AG04450 (cell line): ENCODE data around the gene C1orf35. TPM values are rescaled to one million over a fixed set of nuclear protein-coding genes. Genes with fewer than 3 reads are reported as not detected.

ENCODE experiments used
- CTCF ChIA-PET: fragments of 300-600, 350-600 bp; formaldehyde crosslinking; extraction: SDS; loops from one replicate; lab custom pipeline; 2022; ENCODE audit warnings: antibody characterized with exemption, inconsistent platforms; lab: Charles Lee
- POLR2A ChIA-PET: fragments of 350-600 bp; formaldehyde crosslinking; extraction: SDS; loops from one replicate; lab custom pipeline; 2021; ENCODE audit warnings: antibody characterized with exemption, inconsistent platforms; lab: Yijun Ruan, JAX
- DNase-seq: peaks from one replicate; pipeline ENCODE4 v3.0.0-alpha.2; 2011; ENCODE audit warnings: low read depth, low spot score
- H3K27ac ChIP-seq: one replicate; pipeline ENCODE4 v1.5.1; 2012; ENCODE audit warnings: low read depth, low read length, control low read depth
- H3K27me3 ChIP-seq: one replicate; pipeline ENCODE4 v1.6.0; 2012; ENCODE audit warnings: low read length; ENCODE audit not compliant: control insufficient read depth, insufficient read depth
- H3K4me3 ChIP-seq: 2 replicates; pipeline ENCODE4 v1.5.1; 2011; ENCODE audit warnings: mild to moderate bottlenecking, low read depth, low read length, control low read depth
- H3K9me3 ChIP-seq: 2 replicates; pipeline ENCODE4 v1.5.1; 2012; ENCODE audit warnings: low read length; ENCODE audit not compliant: control insufficient read depth, insufficient read depth
- CTCF ChIP-seq: IDR thresholded peaks from 2 replicates; pipeline ENCODE4 v1.5.1; 2011; ENCODE audit warnings: low read depth, low read length, control low read depth, inconsistent platforms
- polyA plus RNA-seq: library from polyadenylated mRNA; depleted of rRNA; stranded (reverse); fragments of >200 nt; gene quantifications from 2 replicates; pipeline ENCODE4 v1.2.3, GENCODE V29; 2011

C1orf35 gene
- polyA plus RNA-seq, 1 experiment: 3.6 TPM

GRCh38 chr1:228066416-228066815, 36.7 kb downstream of the C1orf35 start:
- no peak for TF ChIP-seq CTCF
- no peak for DNase-seq
- CTCF ChIA-PET: no interaction called here
- POLR2A ChIA-PET: no interaction called here
- Histone ChIP-seq H3K4me3 (no peak overlapping the region), H3K27me3 (peaks cover 31% of the 10 kb centered on the region), H3K27ac (no peak overlapping the region), H3K9me3 (no peaks in the 10 kb centered on the region)

GRCh38 chr1:228065543-228066347, 37.4 kb downstream of the C1orf35 start:
- no peak overlapping the region for H3K4me3 ChIP-seq
- H3K27me3 ChIP-seq: peaks cover 25% of the 10 kb centered on the region
- H3K27ac ChIP-seq: no peak overlapping the region
- CTCF ChIA-PET: no interaction called here
- POLR2A ChIA-PET: no interaction called here
- DNase-seq: no peak
- TF ChIP-seq CTCF: no peak
- no peaks in the 10 kb centered on the region; the same call in 1 of the 2 replicates for H3K9me3 ChIP-seq

GRCh38 chr1:228064741-228065542, 38.2 kb downstream of the C1orf35 start:
- Histone ChIP-seq H3K27me3 (peaks cover 31% of the 10 kb centered on the region), H3K9me3 (peaks cover 6% of the 10 kb centered on the region), H3K4me3 (no peak overlapping the region), H3K27ac (no peak overlapping the region)
- ChIA-PET CTCF (no interaction called here), POLR2A (no interaction called here)
- TF ChIP-seq CTCF: no peak
- DNase-seq: no peak

GRCh38 chr1:228064296-228064695, 38.8 kb downstream of the C1orf35 start:
- POLR2A ChIA-PET: no interaction called here
- no peak for DNase-seq
- Histone ChIP-seq H3K27me3 (peaks cover 35% of the 10 kb centered on the region), H3K27ac (no peak overlapping the region), H3K4me3 (no peak overlapping the region), H3K9me3 (peaks cover 11% of the 10 kb centered on the region)
- CTCF ChIA-PET: no interaction called here
- no peak for TF ChIP-seq CTCF
